HCT116 (cell line): ENCODE measurements around the gene RELL1. TPM values are rescaled to one million over a fixed set of nuclear protein-coding genes. Genes with fewer than 3 reads are reported as not detected.

Source experiments
- total RNA-seq: library from RNA; stranded (reverse); gene quantifications from one replicate; pipeline ENCODE4 v1.2.1, GENCODE V29; 2021; ENCODE audit not compliant: unreplicated experiment

Gene RELL1
- total RNA-seq, 1 experiment from 2014 or later = 30.2 TPM

Other genes with a start within 250 kb of the RELL1 start
- gene PGM2, start 140.3 kb upstream of the RELL1 start, total RNA-seq = 48.6 TPM
- gene TBC1D1, start 204.7 kb upstream of the RELL1 start, total RNA-seq = 82.7 TPM